Stimulated activated CD8-positive, alpha-beta memory T cell treated with anti-CD3 and anti-CD28 coated beads, Interleukin-15, amount 100 ng/mL, for 1 hour (primary cell): ENCODE data around the gene GP1BB.
A peak's percentile ranks its signal among the peaks of the same experiment; 100 is the strongest.
"Not testable (repeated sequence)": the region's sequence is repeated elsewhere in the genome, so short reads cannot be mapped to it uniquely, and the experiment has no call there.

Source experiments
- DNase-seq: peaks from one replicate; pipeline ENCODE4 v3.0.0-alpha.2; 2020; ENCODE audit warnings: low read depth

The GP1BB gene

GRCh38 chr22:19723232-19723982 lies at the start of gene GP1BB:
TSS of gene GP1BB (plus strand) at chr22:19723539. CDS start at chr22:19723570, 31 bp downstream.
- no peak for DNase-seq

- no peak for DNase-seq
Measured at GRCh38 chr22:19673660-19674059, 49.7 kb upstream of the GP1BB start.

- DNase-seq: no peak
Measured at GRCh38 chr22:19674129-19674928, 49.0 kb upstream of the GP1BB start.

- DNase-seq: no peak
Measured at GRCh38 chr22:19674929-19675253, 48.4 kb upstream of the GP1BB start.

GRCh38 chr22:19675428-19675827 lies 47.9 kb upstream of the GP1BB start:
- DNase-seq: no peak

- DNase-seq: not testable (repeated sequence)
Measured at GRCh38 chr22:19676437-19676836, 46.9 kb upstream of the GP1BB start.

GRCh38 chr22:19678949-19679521 lies 44.3 kb upstream of the GP1BB start:
- DNase-seq: no peak

GRCh38 chr22:19679522-19680101 lies 43.7 kb upstream of the GP1BB start:
- peak; percentile 13 for DNase-seq

GRCh38 chr22:19680287-19680881 lies 43.0 kb upstream of the GP1BB start:
- no peak for DNase-seq

- no peak for DNase-seq
Measured at GRCh38 chr22:19680911-19681862, 42.2 kb upstream of the GP1BB start.

GRCh38 chr22:19681863-19682245 lies 41.5 kb upstream of the GP1BB start:
- DNase-seq: no peak

GRCh38 chr22:19686946-19687345 lies 36.4 kb upstream of the GP1BB start:
- no peak for DNase-seq

GRCh38 chr22:19687561-19688300 lies 35.6 kb upstream of the GP1BB start:
- DNase-seq: no peak

GRCh38 chr22:19688301-19689290 lies 34.7 kb upstream of the GP1BB start:
- DNase-seq: no peak

- no peak for DNase-seq
Measured at GRCh38 chr22:19689408-19689807, 33.9 kb upstream of the GP1BB start.

GRCh38 chr22:19691007-19691720 lies 32.2 kb upstream of the GP1BB start:
- no peak for DNase-seq

- DNase-seq: no peak
Measured at GRCh38 chr22:19691721-19692341, 31.5 kb upstream of the GP1BB start.

- no peak for DNase-seq
Measured at GRCh38 chr22:19693581-19693980, 29.8 kb upstream of the GP1BB start.
